RWPE1 (cell line): ENCODE data around the gene MYH6.

ENCODE experiments used
- CTCF ChIA-PET: fragments of 350-600 bp; sonication (Branson Sonifier 250); formaldehyde crosslinking; extraction: SDS; loops from one replicate; lab custom pipeline; 2021; lab: Yijun Ruan, JAX
- POLR2A ChIA-PET: fragments of 400-600 bp; formaldehyde crosslinking; extraction: SDS; loops from one replicate; lab custom pipeline; 2020; ENCODE audit warnings: antibody characterized with exemption; ENCODE audit not compliant: low non-redundant PET; lab: Yijun Ruan, JAX
- DNase-seq: peaks from one replicate; pipeline ENCODE4 v3.0.0; 2012; ENCODE audit warnings: low spot score
- H3K27ac ChIP-seq: fragments of 450-650 bp; 2 replicates; pipeline ENCODE4 v1.5.1; 2017
- CTCF ChIP-seq: fragments of 450-650 bp; conservative IDR thresholded peaks from 2 replicates; pipeline ENCODE4 v1.5.1; 2017; ENCODE audit warnings: low read depth, mild to moderate bottlenecking

MYH6 gene

GRCh38 chr14:23353433-23353780 lies 54.7 kb downstream of the MYH6 start:
- ChIA-PET POLR2A (no interaction called here), CTCF (interaction anchor here (0.6 to 1.5 kb wide), 4 partner anchors 13 to 186 kb away, joined by 4 to 8 read pairs (median 4); no protein-coding TSS in a partner anchor)
- no peak overlapping the region for H3K27ac ChIP-seq
- no peak for DNase-seq
- no peak for TF ChIP-seq CTCF

GRCh38 chr14:23352506-23353432 lies 55.3 kb downstream of the MYH6 start, which contains the start of gene SLC22A17:
TSS of gene SLC22A17 (minus strand) at chr14:23352887.
- no peak; the same call in 1 of the 2 replicates for TF ChIP-seq CTCF
- CTCF ChIA-PET: interaction anchor here (0.6 to 1.1 kb wide), 4 partner anchors 13 to 236 kb away, joined by 3 to 4 read pairs (median 4); no protein-coding TSS in a partner anchor
- peak within 1 kb of the TSS; percentile 24; the same call in 1 of the 2 replicates for H3K27ac ChIP-seq
- DNase-seq: peak; percentile 55
- POLR2A ChIA-PET: no interaction called here

GRCh38 chr14:23351681-23352505 lies 56.2 kb downstream of the MYH6 start:
- ChIA-PET POLR2A (no interaction called here), CTCF (interaction anchor here (0.6 to 1.1 kb wide), 4 partner anchors 16 to 237 kb away, joined by 3 to 5 read pairs (median 4); no protein-coding TSS in a partner anchor)
- DNase-seq: no peak
- TF ChIP-seq CTCF: peak; percentile 17; the same call in 1 of the 2 replicates
- no peak overlapping the region for H3K27ac ChIP-seq

- ChIA-PET POLR2A (no interaction called here), CTCF (interaction anchor here (1.6 kb wide), 1 partner anchor 31 kb away, joined by 9 read pairs; no protein-coding TSS in a partner anchor)
- no peak overlapping the region for H3K27ac ChIP-seq
- DNase-seq: no peak
- TF ChIP-seq CTCF: no peak
Observed at GRCh38 chr14:23349156-23349845, 58.8 kb downstream of the MYH6 start.

- TF ChIP-seq CTCF: no peak
- H3K27ac ChIP-seq: no peak overlapping the region
- DNase-seq: no peak
- ChIA-PET CTCF (no interaction called here), POLR2A (interaction anchor here (0.5 kb wide), 1 partner anchor 16 kb away, joined by 6 read pairs; no protein-coding TSS in a partner anchor)
Observed at GRCh38 chr14:23348297-23348655, 59.8 kb downstream of the MYH6 start.
